Brain microvascular endothelial cell (primary cell): ENCODE data around the gene CASP3.

Source experiments
- DNase-seq: peaks from one replicate; pipeline ENCODE4 v3.0.0-alpha.2; 2020
- H3K27ac ChIP-seq: fragments of 250-450 bp; sonication (Bioruptor Pico); 2 replicates; pipeline ENCODE4 v1.5.1; 2020; ENCODE audit warnings: mild to moderate bottlenecking, moderate library complexity
- H3K27me3 ChIP-seq: fragments of 250-450 bp; sonication (Bioruptor Pico); replicated peaks from 2 replicates; pipeline ENCODE4 v1.5.1; 2020; ENCODE audit warnings: mild to moderate bottlenecking
- H3K36me3 ChIP-seq: fragments of 250-450 bp; sonication (Bioruptor Pico); replicated peaks from 2 replicates; pipeline ENCODE4 v1.5.1; 2020; ENCODE audit warnings: mild to moderate bottlenecking
- H3K4me3 ChIP-seq: 2 replicates; pipeline ENCODE4 v1.5.1; 2011; ENCODE audit warnings: low read depth, mild to moderate bottlenecking, control low read depth, low read length, moderate library complexity
- in situ Hi-C: cut with HindIII; loops from 2 replicates; pipeline ENCODE4 v1.10.0; 2017; ENCODE audit warnings: low sequenced_read_pairs, low pct_ligation_motif_present
- TF ChIP-seq, protein P1 (sequence below): IDR thresholded peaks from 2 replicates; pipeline ENCODE4 v1.5.1; 2011; ENCODE audit warnings: low read depth, mild to moderate bottlenecking, moderate library complexity, low read length, control low read depth, inconsistent platforms; ENCODE audit errors: missing control alignments

CASP3 gene

DNA sequence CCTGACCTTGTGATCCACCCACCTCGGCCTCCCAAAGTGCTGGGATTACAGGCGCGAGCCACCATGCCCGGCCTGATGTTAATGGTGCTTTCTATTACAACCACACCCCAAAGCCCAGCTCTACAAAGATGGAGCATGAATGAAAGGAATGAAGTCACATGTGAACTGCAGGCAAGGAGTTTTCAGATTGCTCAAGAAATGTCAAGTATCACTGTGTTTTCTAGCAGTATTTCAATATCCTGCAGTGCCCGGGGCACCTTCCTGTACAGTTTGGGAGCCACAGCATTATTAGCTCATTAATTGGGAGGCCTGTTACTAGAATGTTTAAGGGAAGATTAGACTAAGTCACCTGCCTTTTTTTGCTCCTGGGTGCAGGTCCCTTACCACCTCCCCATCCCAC lies 40.4 kb upstream of the CASP3 start:
- in situ Hi-C loops = no loop called here
- H3K36me3 ChIP-seq = peaks cover 3% of the 10 kb centered on the region

DNA sequence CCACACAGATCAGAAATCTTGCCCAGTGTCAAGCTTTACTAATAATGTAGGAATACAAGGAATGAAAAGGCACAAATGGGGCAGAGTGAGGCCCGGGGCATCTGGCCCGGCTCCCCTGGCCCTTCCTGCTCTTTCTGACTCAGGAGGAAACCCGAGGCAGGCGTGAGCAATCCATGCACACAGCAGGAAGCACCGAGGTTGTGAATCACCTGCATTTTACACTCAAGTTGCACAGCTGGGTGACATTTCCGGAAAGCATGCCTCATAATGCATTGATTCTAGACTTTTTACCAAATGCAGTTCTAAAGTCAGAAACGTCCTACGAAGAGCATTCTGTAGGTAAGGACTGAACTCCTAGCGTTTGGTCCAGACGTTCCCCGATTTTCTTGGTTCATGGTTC lies 39.2 kb upstream of the CASP3 start:
- DNase-seq = peak; percentile 92
- Histone ChIP-seq H3K27me3 (no peaks in the 10 kb centered on the region), H3K27ac (peak overlapping the region; percentile 65), H3K4me3 (no peak overlapping the region), H3K36me3 (no peaks in the 10 kb centered on the region)
- TF ChIP-seq, protein P1, sequence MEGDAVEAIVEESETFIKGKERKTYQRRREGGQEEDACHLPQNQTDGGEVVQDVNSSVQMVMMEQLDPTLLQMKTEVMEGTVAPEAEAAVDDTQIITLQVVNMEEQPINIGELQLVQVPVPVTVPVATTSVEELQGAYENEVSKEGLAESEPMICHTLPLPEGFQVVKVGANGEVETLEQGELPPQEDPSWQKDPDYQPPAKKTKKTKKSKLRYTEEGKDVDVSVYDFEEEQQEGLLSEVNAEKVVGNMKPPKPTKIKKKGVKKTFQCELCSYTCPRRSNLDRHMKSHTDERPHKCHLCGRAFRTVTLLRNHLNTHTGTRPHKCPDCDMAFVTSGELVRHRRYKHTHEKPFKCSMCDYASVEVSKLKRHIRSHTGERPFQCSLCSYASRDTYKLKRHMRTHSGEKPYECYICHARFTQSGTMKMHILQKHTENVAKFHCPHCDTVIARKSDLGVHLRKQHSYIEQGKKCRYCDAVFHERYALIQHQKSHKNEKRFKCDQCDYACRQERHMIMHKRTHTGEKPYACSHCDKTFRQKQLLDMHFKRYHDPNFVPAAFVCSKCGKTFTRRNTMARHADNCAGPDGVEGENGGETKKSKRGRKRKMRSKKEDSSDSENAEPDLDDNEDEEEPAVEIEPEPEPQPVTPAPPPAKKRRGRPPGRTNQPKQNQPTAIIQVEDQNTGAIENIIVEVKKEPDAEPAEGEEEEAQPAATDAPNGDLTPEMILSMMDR = no peak
- in situ Hi-C loops = no loop called here

More for the DNA sequence above, 40.4 kb upstream of the CASP3 start:
- TF ChIP-seq, protein P1 = no peak
- no peaks in the 10 kb centered on the region for H3K27me3 ChIP-seq
- H3K27ac ChIP-seq = no peak overlapping the region
- H3K4me3 ChIP-seq = no peak overlapping the region
- DNase-seq = no peak

DNA sequence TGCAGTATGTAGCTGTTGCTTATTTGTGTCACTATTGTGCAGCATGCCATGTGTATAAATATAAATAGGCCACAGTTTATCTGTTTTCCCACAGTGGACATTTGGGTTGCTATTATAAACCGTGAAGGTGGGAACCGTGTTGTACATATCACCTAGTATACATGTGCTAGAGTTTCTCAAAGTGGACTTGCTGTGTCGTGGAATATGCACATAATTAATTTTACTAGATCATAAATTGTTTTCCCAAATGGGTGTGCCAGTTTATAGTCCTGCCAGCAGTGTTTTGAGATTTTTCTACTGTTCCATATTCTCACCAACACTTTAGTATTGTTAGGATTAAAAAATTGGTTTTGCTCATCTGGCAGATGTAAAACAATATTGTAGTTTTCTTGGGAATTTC lies 38.8 kb upstream of the CASP3 start:
- Histone ChIP-seq H3K27ac (peak overlapping the region; percentile 65), H3K27me3 (no peaks in the 10 kb centered on the region), H3K4me3 (no peak overlapping the region), H3K36me3 (no peaks in the 10 kb centered on the region)
- no peak for DNase-seq
- in situ Hi-C loops = no loop called here
- TF ChIP-seq, protein P1 = no peak

DNA sequence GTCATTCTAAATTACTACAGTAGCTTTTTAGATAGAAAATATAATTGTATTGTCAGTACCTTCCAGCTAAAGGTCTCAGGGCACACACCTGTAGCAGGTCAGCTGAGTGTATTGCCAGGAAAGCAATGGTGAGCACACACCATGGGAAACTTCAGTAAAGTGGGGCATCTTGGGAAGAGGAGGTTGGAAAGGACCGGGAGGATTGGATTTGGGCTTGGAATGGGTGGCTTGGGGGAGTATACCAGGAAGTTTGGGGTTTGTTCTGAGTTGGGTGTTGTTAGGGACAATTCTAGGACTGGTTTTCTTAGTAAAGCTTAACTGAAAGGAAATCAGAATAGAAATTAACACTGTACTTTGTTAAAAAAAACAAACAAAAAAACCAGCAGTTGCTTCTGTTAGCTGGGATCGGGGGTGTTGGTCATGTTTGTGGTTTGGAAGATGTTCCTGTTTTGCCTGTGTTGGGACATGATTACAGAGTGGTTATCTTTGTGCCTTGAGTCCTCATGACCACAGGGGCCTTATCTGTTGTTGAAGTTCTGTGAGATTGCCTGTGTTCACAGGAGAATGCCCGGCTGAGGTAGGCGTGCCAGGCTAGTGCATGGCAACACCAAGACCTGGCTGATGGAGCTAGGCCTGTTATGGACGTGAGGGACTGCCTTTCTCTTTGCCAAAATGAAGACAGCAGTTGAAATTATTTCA lies 35.4 kb upstream of the CASP3 start:
- Histone ChIP-seq H3K27me3 (no peaks in the 10 kb centered on the region), H3K4me3 (no peak overlapping the region), H3K27ac (no peak overlapping the region), H3K36me3 (no peaks in the 10 kb centered on the region)
- peak; percentile 48 for DNase-seq
- in situ Hi-C loops = no loop called here
- TF ChIP-seq, protein P1 = no peak

DNA sequence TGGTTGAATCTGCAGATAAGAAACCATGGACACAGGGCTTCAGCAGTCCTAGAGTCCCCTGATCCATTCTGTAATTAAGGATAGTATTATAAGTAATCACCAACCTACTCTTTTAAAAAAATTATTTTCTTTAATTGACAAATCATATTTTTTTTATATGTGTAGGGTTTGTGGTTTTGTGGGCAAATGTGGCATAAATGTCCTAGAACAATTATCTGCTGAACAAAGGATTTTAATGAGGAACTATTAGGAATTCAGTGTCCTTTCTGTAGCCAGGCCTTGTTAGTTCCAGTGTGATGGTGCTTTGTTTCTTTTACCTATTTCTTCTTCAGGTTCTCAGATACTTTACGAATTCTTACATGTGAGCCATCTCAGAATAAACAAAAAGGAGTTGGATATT lies 32.7 kb upstream of the CASP3 start:
- in situ Hi-C loops = no loop called here
- no peaks in the 10 kb centered on the region for H3K27me3 ChIP-seq
- H3K4me3 ChIP-seq = no peak overlapping the region
- H3K36me3 ChIP-seq = no peaks in the 10 kb centered on the region
- TF ChIP-seq, protein P1 = no peak
- no peak for DNase-seq
- no peak overlapping the region for H3K27ac ChIP-seq

DNA sequence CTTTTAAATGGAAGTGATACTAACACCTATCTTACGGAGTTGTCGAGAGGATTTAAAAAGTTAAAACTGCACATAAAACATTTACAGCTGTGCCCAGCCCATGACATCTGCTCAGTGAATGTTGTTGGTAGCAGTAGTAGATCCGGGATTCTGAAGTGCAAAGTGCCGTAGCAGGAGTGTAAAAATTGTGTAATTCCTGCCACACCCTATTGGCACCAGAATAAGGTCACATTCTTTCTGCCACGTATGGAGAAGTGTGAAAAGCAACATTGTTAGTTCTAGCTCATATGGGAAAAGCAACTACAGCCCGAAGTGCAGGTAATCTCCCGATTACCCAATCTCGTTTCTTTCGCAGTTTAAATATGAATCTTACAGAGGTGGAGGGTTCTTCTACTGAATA lies 31.5 kb upstream of the CASP3 start:
- DNase-seq = no peak
- Histone ChIP-seq H3K4me3 (no peak overlapping the region), H3K27me3 (no peaks in the 10 kb centered on the region), H3K27ac (no peak overlapping the region), H3K36me3 (no peaks in the 10 kb centered on the region)
- TF ChIP-seq, protein P1 = no peak
- in situ Hi-C loops = no loop called here
